NCI-H526 (cell line): Measurements from ENCODE around the gene GREM1.

Experiments used
- DNase-seq, 2 experiments: peaks; one replicate each; lab custom pipeline; 2025; lab: John Stamatoyannopoulos, UW

Gene GREM1

GRCh38 chr15:32717426-32718226 lies at the start of gene GREM1:
Gene GREM1 (plus strand): TSS chr15:32718004. CDS start chr15:32730691, 12,687 bp downstream.
- DNase-seq = peak in 1 of 2 experiments; percentile 66

GRCh38 chr15:32668942-32669341 lies 48.9 kb upstream of the GREM1 start:
- no peak for DNase-seq

- DNase-seq = peak; percentile 85 to 87
Measured at GRCh38 chr15:32669896-32670611, 47.8 kb upstream of the GREM1 start.

DNA sequence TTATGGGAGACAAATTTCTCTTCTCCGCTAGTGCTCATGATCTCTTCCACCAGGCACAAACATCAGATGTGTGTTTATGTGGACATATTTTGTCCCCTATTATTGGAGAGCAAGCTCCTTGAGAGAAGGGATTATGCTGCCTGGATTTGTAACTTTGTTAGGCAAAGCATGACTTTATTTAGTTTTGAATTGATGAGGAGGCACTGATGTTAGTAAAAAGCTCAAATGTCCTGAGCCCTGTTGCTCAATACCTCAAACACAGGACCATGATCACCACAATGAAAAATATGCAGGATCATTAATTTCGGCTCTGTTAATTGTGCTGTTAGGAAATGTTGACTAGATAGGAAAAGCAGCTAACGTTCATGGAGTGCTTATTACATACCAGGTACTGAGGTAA lies 47.2 kb upstream of the GREM1 start:
- peak; percentile 78 for DNase-seq

GRCh38 chr15:32671339-32672325 lies 46.2 kb upstream of the GREM1 start:
- peak in 1 of 2 experiments; percentile 21 for DNase-seq

- DNase-seq = no peak
Measured at GRCh38 chr15:32674681-32675080, 43.1 kb upstream of the GREM1 start.

DNA sequence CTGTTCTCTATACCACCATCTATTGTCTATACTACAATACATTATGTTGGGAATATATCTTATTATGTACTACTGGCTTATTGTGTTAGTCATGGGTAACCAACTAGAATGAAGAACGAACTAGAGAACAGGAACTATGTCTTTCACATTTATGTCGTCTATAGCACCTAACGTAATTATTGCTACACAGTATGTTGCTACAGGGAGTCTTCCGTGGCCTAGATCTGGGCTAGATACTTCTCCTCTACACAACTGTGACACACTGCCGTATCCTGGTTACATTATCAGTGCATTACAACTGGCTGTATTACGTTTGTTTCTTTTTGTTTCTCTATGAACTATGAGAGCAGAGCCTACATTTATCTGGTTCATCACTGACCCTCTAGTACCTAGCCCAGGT lies 42.3 kb upstream of the GREM1 start:
- no peak for DNase-seq

DNA sequence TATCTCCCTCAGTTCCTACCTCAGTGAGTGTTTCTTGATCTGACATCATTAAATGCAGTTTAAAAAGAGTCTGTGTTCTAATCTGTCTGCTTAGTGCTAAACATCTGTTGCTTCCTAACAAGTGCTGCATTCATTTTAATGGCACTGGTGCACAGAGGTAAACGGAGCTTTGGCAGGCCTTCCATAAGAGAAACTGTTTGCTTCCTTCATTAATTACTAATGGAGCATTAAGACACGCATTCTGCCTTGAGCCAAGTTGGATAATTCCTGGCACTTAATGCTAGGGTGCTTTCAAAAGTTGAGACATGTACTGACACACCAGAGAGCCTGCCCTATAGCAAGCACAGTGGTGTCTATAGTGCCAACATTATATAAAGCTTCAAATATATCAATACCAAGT lies 41.6 kb upstream of the GREM1 start:
- no peak for DNase-seq

GRCh38 chr15:32677238-32677750 lies 40.5 kb upstream of the GREM1 start:
- DNase-seq = peak; percentile 30 to 52

DNA sequence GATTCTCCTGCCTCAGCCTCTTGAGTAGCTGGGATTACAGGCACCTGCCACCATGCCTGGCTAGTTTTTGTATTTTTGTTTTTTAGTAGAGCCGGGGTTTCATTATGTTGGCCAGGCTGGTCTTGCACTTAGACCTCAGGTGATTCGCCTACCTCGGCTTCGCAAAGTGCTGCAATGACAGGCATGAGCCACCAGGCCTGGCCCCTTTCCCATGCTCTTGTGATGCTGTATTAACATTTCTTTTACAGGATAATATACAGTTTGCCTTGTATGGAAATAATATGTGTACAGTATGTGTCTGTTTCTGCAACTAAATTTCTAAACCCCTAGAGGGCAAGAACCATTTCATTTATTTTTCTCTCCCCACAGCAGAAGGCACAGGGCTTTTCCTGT lies 38.5 kb upstream of the GREM1 start:
- peak; percentile 33 to 56 for DNase-seq

DNA sequence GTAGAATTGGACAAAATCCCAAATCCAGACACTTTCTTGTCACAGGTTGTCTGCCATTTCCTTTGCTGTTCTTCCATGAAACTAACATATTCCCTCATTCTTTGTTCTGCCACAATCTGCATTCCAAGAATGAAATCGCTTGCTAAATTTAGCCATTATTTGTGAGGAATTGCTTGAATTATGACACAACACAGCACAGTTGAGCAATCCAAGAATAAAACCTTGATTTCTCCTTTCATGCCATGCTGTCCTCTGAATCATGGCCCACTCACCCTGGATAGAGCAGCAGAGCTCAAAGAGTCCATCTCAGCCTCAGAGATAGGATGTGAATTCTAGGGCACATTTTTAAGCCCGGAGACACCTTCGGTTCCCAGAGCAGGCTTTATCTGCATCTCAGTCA lies 35.2 kb upstream of the GREM1 start:
- DNase-seq = no peak

DNA sequence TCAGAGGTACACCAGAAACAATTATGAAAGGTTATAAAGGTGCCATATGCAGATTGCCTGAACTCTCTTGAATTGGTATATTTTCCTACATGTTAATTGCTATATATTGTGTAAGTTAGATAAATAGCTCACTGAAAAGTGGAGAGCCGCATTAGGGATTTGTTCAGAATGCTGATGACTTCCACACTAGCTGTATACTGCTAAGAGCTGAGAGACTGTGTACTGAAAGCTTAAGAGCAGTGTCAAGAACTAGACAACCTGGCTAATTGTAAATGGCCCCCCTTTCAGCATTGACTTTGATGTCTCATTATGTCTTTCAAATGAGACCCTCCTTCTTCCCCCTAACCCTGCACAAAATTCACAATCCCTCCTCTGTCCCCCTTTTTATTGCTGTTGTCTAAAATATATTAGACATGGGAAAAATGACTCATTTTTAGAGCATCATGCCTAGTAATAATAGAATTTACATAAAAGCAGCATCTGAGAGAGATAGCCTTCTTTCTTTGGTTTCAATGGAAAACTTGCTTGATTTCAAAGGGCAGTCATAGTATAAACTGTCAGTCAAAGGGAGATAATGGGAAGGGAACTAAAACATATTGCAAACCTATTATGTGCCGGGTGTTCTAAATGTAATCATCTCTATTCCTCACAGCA lies 34.7 kb upstream of the GREM1 start:
- no peak for DNase-seq

GRCh38 chr15:32683906-32684584 lies 33.8 kb upstream of the GREM1 start:
- DNase-seq = no peak

- no peak for DNase-seq
Measured at GRCh38 chr15:32685576-32685975, 32.2 kb upstream of the GREM1 start.

GRCh38 chr15:32687556-32687955 lies 30.2 kb upstream of the GREM1 start:
- DNase-seq = no peak

GRCh38 chr15:32688151-32688639 lies 29.6 kb upstream of the GREM1 start:
- peak; percentile 81 to 84 for DNase-seq

DNA sequence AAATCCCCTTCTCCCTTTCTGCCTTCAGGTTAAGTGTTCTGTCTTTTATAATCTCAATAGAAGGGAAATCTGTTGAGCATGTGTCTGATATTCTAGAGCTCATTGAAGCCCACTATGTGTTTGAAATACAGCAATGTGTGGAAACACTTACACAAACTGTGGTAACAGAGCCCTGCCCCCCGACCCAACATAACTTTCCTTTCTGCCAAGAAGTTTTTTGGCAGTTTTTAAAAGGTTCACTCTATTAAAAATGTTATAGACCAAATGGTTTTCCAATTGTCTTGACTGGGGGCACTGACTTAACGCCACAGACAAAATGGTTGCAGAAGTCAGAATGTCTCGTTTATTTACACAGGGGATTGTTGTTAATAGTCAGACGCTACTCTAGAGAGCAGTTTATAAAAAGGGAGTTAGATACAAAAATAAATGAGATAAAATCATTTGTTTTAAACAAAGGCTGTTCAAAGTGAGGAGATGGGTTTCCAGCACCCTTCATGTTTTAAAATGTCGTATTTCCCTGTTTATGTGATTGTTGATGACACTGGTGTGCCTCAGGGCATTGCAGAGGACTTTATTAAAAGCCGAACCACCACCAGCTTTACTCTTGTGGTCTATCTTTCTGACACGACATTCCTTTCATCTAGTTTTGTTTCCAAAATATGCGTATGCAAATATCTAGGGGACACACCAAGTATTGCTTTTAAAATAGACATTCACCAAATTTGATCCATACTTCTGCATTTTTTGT lies 26.7 kb upstream of the GREM1 start:
- peak; percentile 4 to 27 for DNase-seq

- DNase-seq = no peak
Measured at GRCh38 chr15:32691689-32692038, 26.1 kb upstream of the GREM1 start.

DNA sequence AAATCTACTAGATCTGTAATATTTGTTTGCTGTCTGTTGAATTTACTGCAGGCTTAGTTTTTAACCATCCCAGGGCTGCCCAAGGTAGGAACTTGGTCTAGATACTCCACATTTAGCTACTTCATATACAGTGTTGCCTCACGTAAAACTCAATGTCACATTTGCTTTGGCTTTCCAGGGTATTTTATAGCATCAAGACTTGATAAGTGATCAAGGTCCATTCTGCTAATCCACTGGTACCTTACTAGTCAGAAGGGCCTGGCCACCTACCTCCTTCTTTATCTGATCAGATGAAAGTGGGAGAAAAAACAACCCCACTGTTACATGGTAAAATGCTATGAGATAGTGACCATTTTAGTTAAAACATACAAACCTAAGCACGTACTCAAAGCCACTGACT lies 25.5 kb upstream of the GREM1 start:
- DNase-seq = no peak
